Activated naive CD4-positive, alpha-beta T cell treated with anti-CD3 and anti-CD28 coated beads, Interleukin-2, amount 50 U/mL, for 24 hours (primary cell): ENCODE data around the gene CFAP141.
"Not testable (repeated sequence)": the region's sequence is repeated elsewhere in the genome, so short reads cannot be mapped to it uniquely, and the experiment has no call there.

ENCODE experiments used
- H3K27ac Mint-ChIP-seq: one replicate; pipeline ENCODE4 v1.8.0; 2021; ENCODE audit warnings: mild to moderate bottlenecking, mixed read lengths
- H3K27me3 Mint-ChIP-seq: one replicate; pipeline ENCODE4 v1.8.0; 2021; ENCODE audit warnings: mixed read lengths
- H3K36me3 Mint-ChIP-seq: one replicate; pipeline ENCODE4 v1.8.0; 2021; ENCODE audit warnings: mixed read lengths
- H3K4me1 Mint-ChIP-seq: one replicate; pipeline ENCODE4 v1.8.0; 2021; ENCODE audit warnings: mixed read lengths
- H3K4me3 Mint-ChIP-seq: one replicate; pipeline ENCODE4 v1.8.0; 2021; ENCODE audit warnings: mild to moderate bottlenecking, mixed read lengths
- H3K9me3 Mint-ChIP-seq: one replicate; pipeline ENCODE4 v1.8.0; 2021; ENCODE audit warnings: mixed read lengths

Gene CFAP141

DNA sequence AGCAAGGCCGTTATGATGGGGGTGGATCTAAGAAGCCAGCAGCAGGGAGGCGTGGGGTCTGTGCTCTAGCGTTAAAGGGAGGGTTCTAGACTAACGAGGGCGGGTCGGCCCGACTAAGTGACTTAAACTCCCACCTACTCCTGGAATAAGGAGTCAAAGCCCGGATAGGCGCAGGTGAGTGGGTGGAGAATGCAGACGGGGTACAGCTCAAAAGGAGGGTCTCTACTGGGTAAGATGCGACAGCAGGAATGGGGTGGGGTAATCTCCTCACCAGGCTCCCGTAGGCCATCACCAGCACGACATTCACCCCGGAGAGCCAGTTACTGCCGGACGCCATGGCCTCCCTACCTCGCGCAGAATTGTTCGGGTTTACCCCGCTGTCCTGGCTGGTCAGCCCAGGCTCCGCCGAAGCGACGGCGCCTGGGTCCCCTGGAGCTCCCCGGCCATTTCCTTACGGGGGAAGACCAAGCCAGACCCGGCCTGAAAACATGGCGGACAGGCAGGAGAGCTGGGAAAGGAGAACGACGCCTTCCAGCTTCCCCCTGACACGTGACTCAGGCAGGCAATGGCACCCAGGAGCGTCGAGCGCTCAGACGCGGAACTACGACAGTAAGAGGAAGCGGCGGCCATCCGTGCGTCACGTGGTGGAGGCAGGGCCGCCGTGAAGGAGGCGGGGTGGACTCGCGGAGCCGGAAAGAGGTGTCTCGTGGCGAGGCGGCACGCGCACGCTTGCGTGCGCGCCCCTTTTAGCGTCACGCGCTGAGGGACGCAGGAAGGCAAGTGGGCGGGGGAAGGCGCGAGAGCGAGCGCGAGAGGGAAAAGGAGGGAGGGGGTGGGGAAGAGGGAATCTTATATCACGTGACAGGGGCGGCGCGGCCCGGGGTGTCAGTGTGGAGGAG lies 14.2 kb upstream of the CFAP141 start, which contains the start of gene UBAP2L:
TSS of gene UBAP2L (plus strand) at position 885 of the 899 bp plus-strand sequence. CDS start 4,169 bp downstream, outside the sequence.
- Mint-ChIP-seq H3K4me1 (peaks cover 57% of the 10 kb centered on the region), H3K9me3 (no peaks in the 10 kb centered on the region)

DNA sequence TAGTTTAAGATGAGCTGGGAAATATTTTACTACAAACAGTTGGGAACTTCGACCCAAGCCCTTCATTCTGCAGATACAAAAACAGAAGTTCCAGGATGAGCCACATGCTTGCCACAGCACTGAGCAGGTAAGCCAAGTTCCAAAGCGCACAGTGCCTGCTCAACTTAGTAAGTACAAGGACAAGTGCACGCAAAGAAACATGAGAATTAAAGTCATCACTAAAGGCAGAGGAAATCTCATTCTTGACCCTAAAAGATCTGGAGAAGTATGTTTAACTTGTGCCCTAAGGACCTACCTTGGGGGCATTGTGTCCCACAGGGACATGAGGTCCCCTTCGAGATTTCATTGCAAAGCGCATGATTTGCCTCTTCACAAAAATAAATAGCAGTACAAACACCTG lies 13.4 kb upstream of the CFAP141 start:
- Mint-ChIP-seq H3K36me3 (peaks cover 25% of the 10 kb centered on the region), H3K4me1 (peaks cover 50% of the 10 kb centered on the region), H3K27ac (peak overlapping the region; percentile 99), H3K4me3 (peak overlapping the region; percentile 99), H3K27me3 (no peaks in the 10 kb centered on the region), H3K9me3 (no peaks in the 10 kb centered on the region)

More for the DNA sequence above, 14.2 kb upstream of the CFAP141 start, which contains the start of gene UBAP2L:
- peak within 1 kb of the TSS; percentile 99 for H3K27ac Mint-ChIP-seq
- H3K27me3 Mint-ChIP-seq = no peaks in the 10 kb centered on the region
- peaks cover 25% of the 10 kb centered on the region for H3K36me3 Mint-ChIP-seq
- H3K4me3 Mint-ChIP-seq = peak within 1 kb of the TSS; percentile 99

GRCh38 chr1:154218545-154218944 lies 12.4 kb upstream of the CFAP141 start:
- no peaks in the 10 kb centered on the region for H3K9me3 Mint-ChIP-seq
- H3K27ac Mint-ChIP-seq = peak overlapping the region; percentile 99
- H3K4me3 Mint-ChIP-seq = peak overlapping the region; percentile 99
- peaks cover 27% of the 10 kb centered on the region for H3K36me3 Mint-ChIP-seq
- H3K4me1 Mint-ChIP-seq = peaks cover 49% of the 10 kb centered on the region
- no peaks in the 10 kb centered on the region for H3K27me3 Mint-ChIP-seq

DNA sequence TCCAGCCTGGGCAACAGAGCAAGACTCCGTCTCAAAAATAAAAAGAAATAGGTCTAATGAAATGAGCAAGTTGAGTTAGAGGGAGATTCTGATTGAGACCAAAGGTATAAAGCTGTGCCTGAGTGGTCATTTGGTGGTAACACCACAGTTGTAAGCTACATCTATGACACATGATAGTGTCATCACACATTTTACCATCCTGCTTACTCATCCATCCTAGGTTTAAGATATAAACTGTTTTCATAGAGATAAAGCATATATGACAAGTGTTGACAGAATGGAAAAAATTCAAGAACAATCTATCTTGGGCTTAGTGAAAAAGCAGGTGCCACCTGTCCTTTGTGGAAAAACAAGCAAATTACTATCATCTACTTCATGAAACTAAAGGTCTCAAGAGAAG lies 7.1 kb upstream of the CFAP141 start:
- Mint-ChIP-seq H3K27me3 (no peaks in the 10 kb centered on the region), H3K27ac (peak overlapping the region; percentile 94), H3K4me1 (peaks cover 37% of the 10 kb centered on the region), H3K36me3 (peaks cover 17% of the 10 kb centered on the region), H3K9me3 (no peaks in the 10 kb centered on the region), H3K4me3 (peak overlapping the region; percentile 56)

DNA sequence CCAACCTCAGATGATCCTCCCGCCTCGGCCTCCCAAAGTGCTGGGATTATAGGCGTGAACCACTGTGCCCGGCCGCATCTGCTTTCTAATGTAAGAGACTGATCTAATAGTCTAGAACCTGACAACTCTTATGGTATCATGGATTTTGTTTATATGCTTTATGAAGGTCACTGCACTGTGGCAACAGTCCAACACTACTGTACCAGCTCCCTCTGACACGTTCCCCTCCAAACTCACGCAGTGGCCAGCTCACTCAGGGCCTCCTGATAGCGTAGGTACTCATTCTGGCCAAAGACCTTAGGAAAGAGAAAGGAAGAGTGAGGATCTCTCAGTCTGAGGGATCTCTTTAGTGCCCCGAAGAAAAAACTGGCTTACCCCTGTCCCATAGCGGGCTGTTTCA lies 6.0 kb upstream of the CFAP141 start:
- Mint-ChIP-seq H3K27me3 (no peaks in the 10 kb centered on the region), H3K4me1 (peaks cover 29% of the 10 kb centered on the region), H3K27ac (no peak overlapping the region), H3K4me3 (no peak overlapping the region), H3K36me3 (peaks cover 16% of the 10 kb centered on the region), H3K9me3 (no peaks in the 10 kb centered on the region)

GRCh38 chr1:154208677-154209388 lies 2.7 kb upstream of the CFAP141 start:
- no peaks in the 10 kb centered on the region for H3K27me3 Mint-ChIP-seq
- H3K27ac Mint-ChIP-seq = peak overlapping the region; percentile 47
- peaks cover 35% of the 10 kb centered on the region for H3K4me1 Mint-ChIP-seq
- no peaks in the 10 kb centered on the region for H3K9me3 Mint-ChIP-seq
- no peak overlapping the region for H3K4me3 Mint-ChIP-seq
- H3K36me3 Mint-ChIP-seq = peaks cover 14% of the 10 kb centered on the region

- no peaks in the 10 kb centered on the region for H3K27me3 Mint-ChIP-seq
- no peak overlapping the region for H3K4me3 Mint-ChIP-seq
- H3K4me1 Mint-ChIP-seq = peaks cover 26% of the 10 kb centered on the region
- H3K9me3 Mint-ChIP-seq = no peaks in the 10 kb centered on the region
- H3K27ac Mint-ChIP-seq = peak overlapping the region; percentile 23
- H3K36me3 Mint-ChIP-seq = peaks cover 9% of the 10 kb centered on the region
These were observed 1.1 kb upstream of the CFAP141 start for GRCh38 chr1:154207262-154207661.

GRCh38 chr1:154205778-154206177 lies 355 bp downstream of the CFAP141 start:
- H3K27me3 Mint-ChIP-seq, H3K4me3 Mint-ChIP-seq, H3K9me3 Mint-ChIP-seq, H3K36me3 Mint-ChIP-seq: not testable (repeated sequence)
- H3K27ac Mint-ChIP-seq = peak overlapping the region; percentile 73
- peaks cover 23% of the 10 kb centered on the region for H3K4me1 Mint-ChIP-seq

DNA sequence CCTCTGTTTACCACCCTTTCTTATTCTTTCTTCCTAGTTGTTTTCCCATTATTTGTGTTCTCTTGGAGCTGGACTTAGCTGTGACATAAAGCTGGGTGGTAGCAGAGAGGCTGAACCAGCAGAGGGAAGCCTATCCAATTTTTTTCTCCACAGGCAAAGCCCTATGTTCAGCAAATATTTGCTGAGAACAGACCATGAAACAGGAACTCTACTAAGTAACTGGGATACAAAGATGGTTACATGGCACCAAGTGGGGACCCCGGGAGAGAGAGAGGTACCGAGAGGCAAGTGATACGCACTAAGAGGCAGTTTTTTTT lies 6.6 kb downstream of the CFAP141 start:
- H3K27ac Mint-ChIP-seq = no peak overlapping the region
- H3K27me3 Mint-ChIP-seq = no peaks in the 10 kb centered on the region
- no peaks in the 10 kb centered on the region for H3K4me1 Mint-ChIP-seq
- no peaks in the 10 kb centered on the region for H3K9me3 Mint-ChIP-seq
- no peak overlapping the region for H3K4me3 Mint-ChIP-seq
- H3K36me3 Mint-ChIP-seq = no peaks in the 10 kb centered on the region

GRCh38 chr1:154198756-154199562 lies 7.2 kb downstream of the CFAP141 start:
- H3K27me3 Mint-ChIP-seq = no peaks in the 10 kb centered on the region
- H3K36me3 Mint-ChIP-seq = no peaks in the 10 kb centered on the region
- H3K4me1 Mint-ChIP-seq = no peaks in the 10 kb centered on the region
- no peak overlapping the region for H3K27ac Mint-ChIP-seq
- no peaks in the 10 kb centered on the region for H3K9me3 Mint-ChIP-seq
- H3K4me3 Mint-ChIP-seq = no peak overlapping the region

DNA sequence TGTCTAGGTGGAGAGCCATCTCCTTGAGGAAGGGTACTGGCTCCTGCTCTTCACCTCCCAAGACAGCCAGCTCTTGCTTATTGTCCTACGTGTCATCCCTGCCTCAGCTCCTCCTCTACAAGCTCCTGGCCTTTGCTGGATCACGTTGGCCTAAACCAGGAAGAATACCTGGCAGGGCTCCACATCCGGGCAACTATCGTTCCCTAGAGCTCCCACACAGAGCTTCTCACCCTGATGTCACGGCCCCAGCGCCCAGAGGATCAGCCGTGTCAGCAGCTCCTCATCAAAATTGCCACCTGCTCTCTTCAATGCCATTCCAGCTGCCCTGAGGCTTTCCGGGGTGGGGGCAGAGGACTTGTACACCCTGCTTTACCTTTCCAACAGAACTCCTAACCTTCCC lies 12.3 kb downstream of the CFAP141 start:
- no peaks in the 10 kb centered on the region for H3K9me3 Mint-ChIP-seq
- H3K27me3 Mint-ChIP-seq = no peaks in the 10 kb centered on the region
- H3K4me3 Mint-ChIP-seq = no peak overlapping the region
- no peaks in the 10 kb centered on the region for H3K4me1 Mint-ChIP-seq
- no peaks in the 10 kb centered on the region for H3K36me3 Mint-ChIP-seq
- no peak overlapping the region for H3K27ac Mint-ChIP-seq

DNA sequence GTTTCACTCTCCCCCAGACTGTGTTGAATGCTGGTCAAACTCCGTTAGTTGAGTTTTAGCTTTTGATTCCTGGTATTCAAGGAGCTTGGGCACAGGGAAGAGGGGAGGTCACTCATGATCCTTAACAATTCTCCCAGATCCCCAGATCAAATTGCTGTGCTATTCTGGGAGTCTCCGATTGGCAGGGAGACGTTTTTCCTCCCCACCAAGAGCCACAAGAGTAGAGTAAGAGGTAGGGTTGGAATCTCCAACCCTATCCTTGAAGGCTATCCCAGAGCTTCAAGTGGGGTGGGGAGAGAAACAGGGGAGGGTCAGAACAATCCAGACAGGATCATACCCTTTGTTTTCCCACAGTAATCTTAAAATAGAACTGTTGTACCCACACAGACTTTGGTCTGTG lies 13.7 kb downstream of the CFAP141 start:
- Mint-ChIP-seq H3K9me3 (no peaks in the 10 kb centered on the region), H3K27me3 (no peaks in the 10 kb centered on the region), H3K4me3 (no peak overlapping the region), H3K36me3 (no peaks in the 10 kb centered on the region), H3K27ac (no peak overlapping the region), H3K4me1 (no peaks in the 10 kb centered on the region)

- Mint-ChIP-seq H3K27me3 (no peaks in the 10 kb centered on the region), H3K9me3 (no peaks in the 10 kb centered on the region), H3K27ac (peak within 1 kb of the TSS; percentile 27), H3K4me3 (no peak within 1 kb of the TSS), H3K36me3 (no peaks in the 10 kb centered on the region), H3K4me1 (no peaks in the 10 kb centered on the region)
These were observed 14.1 kb downstream of the CFAP141 start, which contains the start of gene TPM3 for GRCh38 chr1:154191990-154192461. Gene TPM3, minus strand, starts transcription at chr1:154192100. Its CDS starts 82 bp downstream, at chr1:154192018.

- Mint-ChIP-seq H3K27ac (no peak overlapping the region), H3K4me1 (no peaks in the 10 kb centered on the region), H3K27me3 (no peaks in the 10 kb centered on the region), H3K4me3 (no peak overlapping the region), H3K36me3 (no peaks in the 10 kb centered on the region), H3K9me3 (no peaks in the 10 kb centered on the region)
These were observed 15.6 kb downstream of the CFAP141 start for GRCh38 chr1:154190550-154190949.

DNA sequence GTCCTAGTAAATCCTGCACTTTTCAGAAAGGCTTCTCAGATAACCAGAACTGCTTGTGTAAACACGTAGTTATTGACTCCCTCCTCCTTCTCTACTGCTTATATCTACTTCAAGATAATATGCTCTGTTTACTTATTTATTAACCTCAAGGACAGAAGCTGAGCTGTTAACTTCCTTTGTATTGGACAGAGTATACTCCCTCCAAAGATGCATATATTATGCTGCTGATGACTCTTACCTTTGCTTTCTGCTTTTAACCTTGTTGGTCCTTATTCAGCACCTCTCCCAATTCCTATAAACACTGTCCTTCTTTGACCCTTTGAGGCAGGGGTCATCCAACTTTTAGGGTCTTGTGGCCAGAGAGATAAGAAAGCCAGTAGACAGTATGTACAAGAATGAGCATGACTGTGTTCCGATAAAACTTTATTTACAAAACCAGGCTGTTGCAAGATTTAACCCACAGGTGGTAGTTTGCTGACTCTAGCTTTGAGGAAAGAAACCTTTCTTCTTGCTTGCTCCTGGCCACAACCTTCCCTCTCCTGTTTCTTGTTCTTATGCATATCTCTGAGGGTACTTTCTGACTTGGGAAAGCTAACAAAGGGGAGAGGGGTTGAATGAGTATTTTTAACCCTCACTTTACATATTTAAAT lies 19.2 kb downstream of the CFAP141 start:
- no peak overlapping the region for H3K27ac Mint-ChIP-seq
- peaks cover 3% of the 10 kb centered on the region for H3K36me3 Mint-ChIP-seq
- peaks cover 5% of the 10 kb centered on the region for H3K4me1 Mint-ChIP-seq
- no peak overlapping the region for H3K4me3 Mint-ChIP-seq
- H3K27me3 Mint-ChIP-seq = no peaks in the 10 kb centered on the region
- no peaks in the 10 kb centered on the region for H3K9me3 Mint-ChIP-seq
